ENCODE data around the gene LRRC8B.

- peak; percentile 63 for TF ChIP-seq CTCF (IDR thresholded peaks at IDR 0.05; ENCODE audit: low read depth, low read length)
- no peak for TF ChIP-seq EZH2phosphoT487 (IDR thresholded peaks at IDR 0.05; ENCODE audit: low read depth)
Measured at GRCh38 chr1:89598450-89599331, 74.1 kb downstream of the LRRC8B start.
